Activated CD8-positive, alpha-beta T cell treated with anti-CD3 and anti-CD28 coated beads for 36 hours (primary cell): ENCODE results near the gene MORN5. TPM values are rescaled to one million over a fixed set of nuclear protein-coding genes. Genes with fewer than 3 reads are reported as not detected.

Experiments
- ATAC-seq: fragments of 200-7000 bp; cut with Tn5 transposase; one replicate; pipeline ENCODE4 v1.10.0; 2021; ENCODE audit warnings: mild to moderate bottlenecking, moderate library complexity
- CTCF ChIA-PET: fragments of 350-600 bp; sonication (Branson Sonifier 250); formaldehyde crosslinking; loops from one replicate; lab custom pipeline; 2021; ENCODE audit warnings: antibody characterized with exemption; lab: Charles Lee
- POLR2A ChIA-PET: fragments of 350-600 bp; sonication (Branson Sonifier 250); formaldehyde crosslinking; loops from one replicate; lab custom pipeline; 2021; ENCODE audit warnings: antibody characterized with exemption; lab: Charles Lee
- DNase-seq: peaks from one replicate; pipeline ENCODE4 v3.0.0-alpha.2; 2020
- H3K27ac Mint-ChIP-seq: one replicate; pipeline ENCODE4 v1.8.0; 2021; ENCODE audit warnings: mild to moderate bottlenecking, mixed read lengths
- H3K27me3 Mint-ChIP-seq: one replicate; pipeline ENCODE4 v1.8.0; 2021; ENCODE audit warnings: mixed read lengths
- H3K36me3 Mint-ChIP-seq: one replicate; pipeline ENCODE4 v1.8.0; 2021; ENCODE audit warnings: low read depth, mixed read lengths
- H3K4me1 Mint-ChIP-seq: one replicate; pipeline ENCODE4 v1.8.0; 2021; ENCODE audit warnings: low read depth, mixed read lengths
- H3K4me3 Mint-ChIP-seq: one replicate; pipeline ENCODE4 v1.8.0; 2021; ENCODE audit warnings: mild to moderate bottlenecking, moderate library complexity, mixed read lengths
- H3K9me3 Mint-ChIP-seq: one replicate; pipeline ENCODE4 v1.8.0; 2021; ENCODE audit warnings: mixed read lengths
- intact Hi-C: fragments of 100-400 bp; cut with micrococcal nuclease; formaldehyde crosslinking; loops from one replicate; pipeline ENCODE4 v1.10.0; 2022
- total RNA-seq, 2 experiments: library from RNA; stranded (reverse); gene quantifications; one replicate each; pipeline ENCODE4 v1.2.3, GENCODE V29; 2021
- TF ChIP-seq, protein P1 (sequence below): fragments of 200-600 bp; IDR thresholded peaks from one replicate; pipeline ENCODE4 v1.8.0; 2022; ENCODE audit warnings: antibody characterized with exemption, mild to moderate bottlenecking

Gene MORN5
- total RNA-seq, 2 experiments from 2014 or later = not detected

DNA sequence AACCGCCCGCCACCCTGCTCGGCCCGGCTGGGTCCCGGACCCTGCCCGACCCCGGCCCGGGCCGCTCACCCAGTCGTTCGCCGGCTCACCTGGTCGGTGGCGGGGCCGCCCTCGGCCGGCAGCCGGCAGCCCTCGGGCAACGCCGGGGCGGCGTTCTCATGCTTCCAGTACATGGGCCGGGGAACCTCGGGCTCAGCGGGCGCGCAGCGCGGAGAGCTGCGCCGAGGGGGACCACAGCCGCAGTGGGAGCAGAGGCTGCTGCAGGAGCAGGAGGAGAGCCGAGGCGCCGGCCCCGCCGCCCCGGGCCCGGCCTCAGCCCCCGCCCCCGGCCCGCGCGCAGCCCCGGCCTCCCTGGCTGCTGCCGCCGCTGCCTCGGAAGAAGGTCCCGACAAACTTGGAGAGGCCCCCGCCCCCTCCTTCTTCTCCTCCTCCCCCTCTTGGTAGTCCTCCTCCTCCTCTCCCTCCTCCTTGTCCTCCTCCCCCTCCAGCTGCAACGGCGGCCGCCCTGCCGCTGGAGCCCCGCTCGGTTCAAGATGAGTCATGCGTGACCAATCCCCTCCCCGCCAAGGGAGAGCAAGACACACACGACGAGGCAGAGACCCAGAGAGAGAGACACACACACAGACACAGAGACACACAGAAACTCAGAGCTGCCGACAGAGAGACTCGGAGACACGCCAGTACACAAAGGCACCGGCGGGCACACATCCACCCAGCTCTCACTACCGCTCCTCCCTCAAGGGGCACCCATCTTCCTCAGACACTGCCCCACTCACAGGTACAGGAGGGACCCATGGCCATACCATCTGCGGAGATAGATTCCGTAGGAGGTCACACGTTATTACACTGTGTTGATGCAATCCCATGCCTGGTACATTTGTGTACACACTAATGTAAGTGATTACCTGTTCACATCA is 69.1 kb downstream of the MORN5 start, which contains the start of gene LHX6:
Gene LHX6 (minus strand): TSS at position 390 of the 917 bp plus-strand sequence. CDS start 217 bp downstream, at position 173.
- TF ChIP-seq, protein P1, sequence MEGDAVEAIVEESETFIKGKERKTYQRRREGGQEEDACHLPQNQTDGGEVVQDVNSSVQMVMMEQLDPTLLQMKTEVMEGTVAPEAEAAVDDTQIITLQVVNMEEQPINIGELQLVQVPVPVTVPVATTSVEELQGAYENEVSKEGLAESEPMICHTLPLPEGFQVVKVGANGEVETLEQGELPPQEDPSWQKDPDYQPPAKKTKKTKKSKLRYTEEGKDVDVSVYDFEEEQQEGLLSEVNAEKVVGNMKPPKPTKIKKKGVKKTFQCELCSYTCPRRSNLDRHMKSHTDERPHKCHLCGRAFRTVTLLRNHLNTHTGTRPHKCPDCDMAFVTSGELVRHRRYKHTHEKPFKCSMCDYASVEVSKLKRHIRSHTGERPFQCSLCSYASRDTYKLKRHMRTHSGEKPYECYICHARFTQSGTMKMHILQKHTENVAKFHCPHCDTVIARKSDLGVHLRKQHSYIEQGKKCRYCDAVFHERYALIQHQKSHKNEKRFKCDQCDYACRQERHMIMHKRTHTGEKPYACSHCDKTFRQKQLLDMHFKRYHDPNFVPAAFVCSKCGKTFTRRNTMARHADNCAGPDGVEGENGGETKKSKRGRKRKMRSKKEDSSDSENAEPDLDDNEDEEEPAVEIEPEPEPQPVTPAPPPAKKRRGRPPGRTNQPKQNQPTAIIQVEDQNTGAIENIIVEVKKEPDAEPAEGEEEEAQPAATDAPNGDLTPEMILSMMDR = no peak
- ATAC-seq = peak; percentile 30
- peak within 1 kb of the TSS; percentile 19 for H3K4me3 Mint-ChIP-seq
- H3K27me3 Mint-ChIP-seq = peaks cover 27% of the 10 kb centered on the region
- CTCF ChIA-PET = no interaction called here
- H3K9me3 Mint-ChIP-seq = no peaks in the 10 kb centered on the region
- POLR2A ChIA-PET = no interaction called here
- H3K36me3 Mint-ChIP-seq = no peaks in the 10 kb centered on the region
- H3K4me1 Mint-ChIP-seq = peaks cover 2% of the 10 kb centered on the region
- H3K27ac Mint-ChIP-seq = no peak within 1 kb of the TSS
- intact Hi-C loops = no loop called here
- DNase-seq = no peak

DNA sequence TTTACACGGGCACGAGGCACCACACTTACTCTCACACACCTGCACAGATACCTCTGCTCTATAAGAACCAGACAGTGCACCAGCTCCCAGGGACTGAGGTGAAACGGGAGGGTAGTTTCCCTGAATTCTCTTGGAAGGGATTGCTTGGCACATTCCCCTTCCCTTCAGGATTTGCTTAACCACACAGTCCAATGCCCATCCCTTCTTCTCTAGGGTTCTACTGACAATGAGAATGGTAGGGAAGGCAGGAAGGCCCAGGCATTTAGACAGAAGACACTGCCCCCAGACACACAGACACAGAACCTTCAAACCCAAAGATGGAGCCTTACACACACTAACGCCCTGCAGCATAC is 69.8 kb downstream of the MORN5 start:
- Mint-ChIP-seq H3K4me1 (peaks cover 2% of the 10 kb centered on the region), H3K27me3 (peaks cover 25% of the 10 kb centered on the region), H3K36me3 (no peaks in the 10 kb centered on the region), H3K27ac (no peak overlapping the region), H3K9me3 (no peaks in the 10 kb centered on the region), H3K4me3 (no peak overlapping the region)
- intact Hi-C loops = no loop called here
- ChIA-PET CTCF (no interaction called here), POLR2A (no interaction called here)
- ATAC-seq = no peak
- no peak for DNase-seq
- TF ChIP-seq, protein P1 = no peak

DNA sequence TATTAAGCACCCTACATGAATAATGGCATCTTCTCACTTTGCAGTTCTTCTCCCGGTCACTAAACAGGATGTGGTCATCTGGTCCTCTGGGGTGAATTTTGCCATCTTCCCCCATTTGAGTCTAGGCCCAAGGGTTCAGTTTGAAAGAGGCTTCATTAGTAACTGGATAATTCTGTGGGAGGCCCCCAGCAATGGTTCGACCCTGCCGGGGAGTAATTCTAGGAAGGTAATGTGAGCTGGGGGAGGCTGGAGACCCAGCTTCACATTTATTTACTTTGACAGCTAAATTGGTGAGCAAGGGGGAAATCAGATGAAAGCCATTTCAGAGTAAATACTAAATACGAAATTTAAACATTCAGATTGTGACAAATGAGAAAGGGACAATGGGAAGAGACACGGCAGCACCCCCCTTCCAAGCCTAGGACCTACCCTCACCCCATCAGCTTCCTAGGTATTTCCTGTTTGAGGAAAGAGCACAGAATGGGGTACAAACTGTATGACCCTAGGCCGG is 73.1 kb downstream of the MORN5 start:
- Mint-ChIP-seq H3K36me3 (no peaks in the 10 kb centered on the region), H3K27me3 (peaks cover 8% of the 10 kb centered on the region), H3K4me3 (no peak overlapping the region), H3K9me3 (no peaks in the 10 kb centered on the region), H3K27ac (no peak overlapping the region), H3K4me1 (no peaks in the 10 kb centered on the region)
- DNase-seq = no peak
- POLR2A ChIA-PET = no interaction called here
- TF ChIP-seq, protein P1 = no peak
- no peak for ATAC-seq
- intact Hi-C loops = no loop called here
- CTCF ChIA-PET = interaction anchor here (1.1 kb wide), 1 partner anchor 10 kb away, joined by 3 read pairs; no protein-coding TSS in a partner anchor

DNA sequence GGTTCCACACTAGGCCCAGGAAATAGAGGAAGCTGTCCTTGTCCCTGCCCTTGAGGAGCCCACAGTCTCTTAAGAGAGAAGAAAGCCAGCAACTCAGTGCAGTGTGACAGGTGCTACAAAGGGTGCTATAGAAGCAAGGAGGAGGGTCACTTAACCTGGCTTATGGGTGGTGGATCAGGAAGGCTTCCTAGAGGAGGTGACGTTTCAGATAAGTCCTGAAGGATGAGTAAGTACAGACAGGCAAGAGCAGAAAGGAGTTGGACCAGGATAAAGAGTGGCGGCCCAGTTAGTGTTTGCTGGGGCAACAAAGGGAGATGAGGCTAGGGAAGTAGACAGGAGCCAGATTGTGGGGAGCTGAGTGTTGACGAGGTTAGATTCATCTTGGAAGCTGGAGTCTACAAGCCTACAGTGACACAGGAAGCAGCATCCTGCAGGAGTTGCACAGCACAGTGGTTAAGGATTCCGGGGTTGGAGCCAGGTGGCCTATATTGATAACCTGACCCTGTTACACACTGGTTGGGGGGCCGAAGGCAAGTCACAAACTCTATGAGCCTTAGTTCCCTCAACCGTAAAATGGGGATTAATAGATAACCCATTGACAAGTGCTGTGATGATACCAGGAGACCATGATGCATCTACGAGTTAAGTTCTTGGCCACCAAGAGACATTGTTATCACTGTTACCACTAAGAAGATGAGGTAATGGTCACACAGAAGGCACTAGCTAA is 74.5 kb downstream of the MORN5 start:
- H3K4me3 Mint-ChIP-seq = no peak overlapping the region
- CTCF ChIA-PET = interaction anchor here (1.6 kb wide), 1 partner anchor 109 kb away, joined by 3 read pairs; no protein-coding TSS in a partner anchor
- TF ChIP-seq, protein P1 = no peak
- intact Hi-C loops = no loop called here
- DNase-seq (no peak), ATAC-seq (no peak)
- no peak overlapping the region for H3K27ac Mint-ChIP-seq
- H3K27me3 Mint-ChIP-seq = peaks cover 5% of the 10 kb centered on the region
- no peaks in the 10 kb centered on the region for H3K9me3 Mint-ChIP-seq
- no peaks in the 10 kb centered on the region for H3K36me3 Mint-ChIP-seq
- no peaks in the 10 kb centered on the region for H3K4me1 Mint-ChIP-seq
- POLR2A ChIA-PET = no interaction called here
